Stromal cell of bone marrow (primary cell): ENCODE results near the gene MLH1.

Source experiments
- DNase-seq: peaks from one replicate; pipeline ENCODE4 v3.0.0-alpha.2; 2012; ENCODE audit warnings: low read depth

MLH1 gene

DNA sequence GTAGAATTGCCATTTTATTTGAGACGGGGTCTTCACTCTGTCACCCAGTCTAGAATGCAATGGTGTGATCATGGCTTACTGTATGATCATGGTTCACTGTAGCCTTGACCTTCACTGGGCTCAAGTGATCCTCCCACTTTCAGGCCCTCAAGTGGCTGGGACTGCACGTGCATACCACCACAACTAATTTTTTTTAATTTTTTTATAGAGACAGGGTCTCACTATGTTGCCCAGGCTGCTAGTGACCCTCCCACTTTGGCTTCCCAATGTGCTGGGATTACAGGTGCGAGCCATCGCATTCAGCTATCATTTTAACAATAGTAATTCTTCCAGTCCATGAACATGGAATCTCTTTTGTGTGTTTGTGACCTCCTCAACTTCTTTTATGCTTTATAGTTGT is 12.3 kb upstream of the MLH1 start:
- no peak for DNase-seq

GRCh38 chr3:36988356-36988755 is 5.0 kb upstream of the MLH1 start:
- DNase-seq: no peak

DNA sequence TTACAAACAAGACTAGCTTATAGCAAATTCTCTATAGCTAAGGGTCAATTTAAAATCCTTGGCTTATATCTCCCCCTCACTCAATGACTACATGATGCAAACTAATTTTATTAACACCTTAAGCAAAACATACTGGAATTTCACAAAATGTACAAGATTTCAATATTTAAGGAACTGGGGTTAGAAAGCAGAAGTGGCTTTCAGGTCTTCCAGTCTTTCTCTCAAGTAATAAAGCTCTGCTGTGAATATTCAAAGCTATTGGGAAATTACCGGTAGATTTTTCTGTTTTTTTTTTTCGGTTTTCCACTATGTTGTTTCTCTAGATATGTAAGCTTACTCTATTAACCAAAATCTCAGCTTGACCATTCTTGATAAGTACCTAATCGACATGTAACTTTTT is 4.3 kb upstream of the MLH1 start:
- DNase-seq: no peak

DNA sequence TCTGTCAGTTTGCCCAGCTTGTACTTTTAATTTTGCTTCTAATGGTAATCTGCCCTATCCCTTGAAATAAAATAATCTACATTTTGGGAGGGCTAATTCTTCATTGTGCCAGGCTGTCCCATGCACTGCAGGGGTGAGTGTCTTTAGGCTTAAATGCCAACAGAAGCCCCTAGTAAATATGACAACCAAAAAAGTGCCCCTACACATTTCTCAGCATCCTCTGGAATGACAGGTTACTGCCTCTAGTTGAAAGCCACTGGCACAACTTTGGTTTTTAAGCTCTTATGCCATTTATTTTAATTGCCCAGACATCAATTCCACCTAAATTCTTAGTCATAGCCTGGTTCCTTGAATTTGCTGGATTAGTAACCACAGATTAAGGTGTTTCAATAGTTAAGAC is 3.8 kb upstream of the MLH1 start:
- no peak for DNase-seq

GRCh38 chr3:36991147-36991546 is 2.2 kb upstream of the MLH1 start:
- DNase-seq: no peak

- peak; percentile 47 for DNase-seq
These were observed 1.2 kb upstream of the MLH1 start for GRCh38 chr3:36991923-36992805.

DNA sequence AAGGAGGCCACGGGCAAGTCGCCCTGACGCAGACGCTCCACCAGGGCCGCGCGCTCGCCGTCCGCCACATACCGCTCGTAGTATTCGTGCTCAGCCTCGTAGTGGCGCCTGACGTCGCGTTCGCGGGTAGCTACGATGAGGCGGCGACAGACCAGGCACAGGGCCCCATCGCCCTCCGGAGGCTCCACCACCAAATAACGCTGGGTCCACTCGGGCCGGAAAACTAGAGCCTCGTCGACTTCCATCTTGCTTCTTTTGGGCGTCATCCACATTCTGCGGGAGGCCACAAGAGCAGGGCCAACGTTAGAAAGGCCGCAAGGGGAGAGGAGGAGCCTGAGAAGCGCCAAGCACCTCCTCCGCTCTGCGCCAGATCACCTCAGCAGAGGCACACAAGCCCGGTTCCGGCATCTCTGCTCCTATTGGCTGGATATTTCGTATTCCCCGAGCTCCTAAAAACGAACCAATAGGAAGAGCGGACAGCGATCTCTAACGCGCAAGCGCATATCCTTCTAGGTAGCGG is 452 bp upstream of the MLH1 start, which contains the start of gene EPM2AIP1:
EPM2AIP1 (minus strand) TSS at position 326 of the 520 bp plus-strand sequence; CDS start at position 272, 54 bp downstream.
- DNase-seq: no peak

DNA sequence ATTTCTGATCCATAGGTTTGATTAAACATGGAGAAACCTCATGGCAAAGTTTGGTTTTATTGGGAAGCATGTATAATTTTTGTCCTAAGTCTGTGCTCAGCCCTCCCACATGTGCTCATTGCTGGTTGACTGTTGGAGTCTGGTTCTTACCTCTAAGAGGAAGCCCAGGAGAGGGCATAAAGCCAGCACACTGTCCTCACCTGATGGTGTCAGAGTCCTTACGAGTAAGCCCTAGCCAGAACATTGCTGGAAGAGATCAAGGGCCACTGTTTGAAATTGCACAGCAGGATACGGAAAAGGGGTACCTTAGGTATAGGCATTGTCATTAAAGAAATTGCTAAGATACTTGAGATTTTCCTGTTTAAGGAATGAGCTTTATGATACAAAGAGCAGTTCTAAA is 21.3 kb downstream of the MLH1 start:
- DNase-seq: no peak

GRCh38 chr3:37015642-37016041 is 22.3 kb downstream of the MLH1 start:
- no peak for DNase-seq

DNA sequence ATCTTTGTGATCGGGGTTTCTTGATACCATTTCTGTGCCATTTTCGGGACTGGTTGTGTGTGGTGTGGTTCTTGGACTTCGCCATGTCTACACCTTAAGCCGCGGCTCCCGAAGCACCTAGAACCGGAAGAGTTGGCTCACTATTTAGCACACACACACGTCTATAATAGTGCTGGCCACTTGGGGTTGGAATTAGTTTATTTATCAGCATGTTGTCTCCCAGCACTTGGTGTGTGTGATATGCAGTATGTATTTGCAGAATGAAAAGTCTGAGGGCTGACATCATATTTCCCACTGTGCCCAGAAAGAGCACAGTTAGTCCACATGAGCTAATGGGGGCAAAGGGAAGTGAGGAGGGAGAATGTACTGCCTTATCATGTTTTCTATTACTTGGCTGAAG is 23.6 kb downstream of the MLH1 start:
- DNase-seq: no peak

- DNase-seq: no peak
These were observed 24.4 kb downstream of the MLH1 start for GRCh38 chr3:37017683-37018082.

DNA sequence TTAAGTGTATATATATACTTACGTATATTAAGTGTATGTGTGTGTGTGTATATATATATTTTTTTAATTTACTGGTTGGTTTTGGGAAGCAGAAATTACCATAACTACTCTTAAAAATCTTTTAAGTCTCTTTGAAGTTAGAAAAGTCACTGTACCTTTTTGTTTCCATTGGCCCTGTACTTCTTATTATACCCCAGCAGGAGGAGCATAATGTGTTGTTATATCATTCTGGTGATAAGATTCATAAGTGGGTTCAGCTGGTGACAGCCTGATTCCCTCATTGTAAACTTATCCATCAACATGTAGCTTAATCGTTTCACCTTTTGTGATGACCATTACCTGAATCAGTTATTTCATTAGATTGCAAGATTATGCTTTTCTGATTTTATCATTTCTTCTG is 30.8 kb downstream of the MLH1 start:
- DNase-seq: peak; percentile 5

DNA sequence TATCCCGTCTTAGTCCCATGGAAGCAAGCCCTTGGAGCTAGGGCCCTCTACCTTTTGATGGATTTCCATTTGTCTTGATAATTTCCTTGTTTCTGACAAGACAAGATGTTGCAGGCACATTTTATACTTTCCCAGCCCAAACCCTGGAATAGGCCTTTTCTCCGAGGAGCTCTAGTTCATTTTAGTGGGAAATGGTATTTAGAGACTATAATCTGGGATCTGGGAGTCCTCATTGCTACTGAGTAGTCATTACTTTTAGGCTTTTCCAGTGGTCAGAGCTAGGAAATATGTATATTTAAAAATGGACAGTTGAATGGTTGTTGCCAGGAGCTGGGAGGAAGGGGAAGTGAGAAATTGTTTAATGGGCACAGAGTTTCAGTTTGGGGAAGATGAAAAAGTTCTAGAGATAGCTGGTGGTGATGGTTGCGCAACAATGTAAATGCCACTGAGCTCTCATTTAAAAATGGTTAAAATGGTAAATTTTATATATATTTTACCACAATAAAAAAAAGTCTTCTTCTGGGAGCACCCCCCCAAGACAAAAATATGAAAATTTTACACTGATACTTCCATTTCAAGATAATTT is 31.6 kb downstream of the MLH1 start:
- DNase-seq: no peak

- no peak for DNase-seq
These were observed 32.4 kb downstream of the MLH1 start for GRCh38 chr3:37025561-37026335.

- no peak for DNase-seq
These were observed 33.5 kb downstream of the MLH1 start for GRCh38 chr3:37026851-37027250.

GRCh38 chr3:37028329-37028728 is 35.0 kb downstream of the MLH1 start:
- DNase-seq: no peak

- DNase-seq: no peak
These were observed 35.8 kb downstream of the MLH1 start for GRCh38 chr3:37029111-37029510.

- DNase-seq: no peak
These were observed 36.3 kb downstream of the MLH1 start for GRCh38 chr3:37029516-37030163.

GRCh38 chr3:37030588-37030987 is 37.3 kb downstream of the MLH1 start:
- no peak for DNase-seq

DNA sequence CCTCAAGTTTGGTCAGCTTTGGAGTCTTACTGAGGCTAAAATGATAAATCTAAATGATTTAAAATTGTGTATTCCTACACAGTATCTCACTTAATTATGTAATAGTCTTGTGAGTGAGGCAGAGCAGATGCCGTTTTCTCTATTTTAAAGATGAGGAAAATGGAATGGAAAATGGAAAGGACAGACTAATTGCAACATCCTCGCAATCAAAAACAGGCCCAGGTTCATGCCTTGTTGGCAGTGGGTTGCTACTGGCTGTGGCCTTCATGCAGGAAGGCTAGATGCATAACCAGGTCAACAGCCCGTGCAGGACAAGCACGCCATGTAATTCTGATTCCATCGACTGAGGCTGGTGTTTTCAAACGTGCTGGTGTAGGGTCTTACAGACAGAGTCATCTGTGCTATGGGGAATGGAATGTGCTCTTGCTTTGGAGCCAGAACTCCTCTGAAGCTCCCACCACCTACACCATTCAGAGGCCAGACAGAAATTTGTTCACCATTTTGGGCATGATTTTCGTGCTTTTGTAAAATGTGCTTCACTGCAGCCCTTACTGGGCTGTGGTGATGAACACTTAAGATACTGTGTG is 37.9 kb downstream of the MLH1 start:
- no peak for DNase-seq

DNA sequence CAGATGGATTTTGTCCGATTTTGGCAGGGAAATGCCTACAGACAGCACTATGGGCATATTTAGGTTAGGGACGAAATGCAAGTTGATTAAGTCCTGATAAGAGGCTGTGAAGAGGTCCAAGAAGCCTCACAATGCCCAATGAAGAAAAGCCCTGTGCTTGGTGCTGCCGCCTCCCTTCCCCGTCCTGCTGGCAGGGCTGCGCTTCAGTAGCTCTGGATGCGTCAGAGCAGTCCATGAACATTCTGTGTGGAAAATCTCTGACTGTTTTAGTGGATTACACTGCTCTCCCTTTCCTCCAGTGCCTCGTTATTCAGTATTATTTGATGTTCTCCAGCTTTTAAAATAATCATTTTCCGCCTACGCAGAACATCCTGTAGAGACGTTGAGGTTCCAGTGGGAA is 39.6 kb downstream of the MLH1 start:
- no peak for DNase-seq

GRCh38 chr3:37037352-37037751 is 44.0 kb downstream of the MLH1 start:
- no peak for DNase-seq
